Measurements from ENCODE around the gene ST8SIA5. TPM values are rescaled to one million over a fixed set of nuclear protein-coding genes. Genes with fewer than 3 reads are reported as not detected.

The ST8SIA5 gene
- total and polyA plus RNA-seq, 9 of the 15 experiments (the other 6 are each of a cell fraction or from before 2014, with no cell fraction given): 0.03 to 0.33 (median 0.06) TPM; not detected in 5

DNA sequence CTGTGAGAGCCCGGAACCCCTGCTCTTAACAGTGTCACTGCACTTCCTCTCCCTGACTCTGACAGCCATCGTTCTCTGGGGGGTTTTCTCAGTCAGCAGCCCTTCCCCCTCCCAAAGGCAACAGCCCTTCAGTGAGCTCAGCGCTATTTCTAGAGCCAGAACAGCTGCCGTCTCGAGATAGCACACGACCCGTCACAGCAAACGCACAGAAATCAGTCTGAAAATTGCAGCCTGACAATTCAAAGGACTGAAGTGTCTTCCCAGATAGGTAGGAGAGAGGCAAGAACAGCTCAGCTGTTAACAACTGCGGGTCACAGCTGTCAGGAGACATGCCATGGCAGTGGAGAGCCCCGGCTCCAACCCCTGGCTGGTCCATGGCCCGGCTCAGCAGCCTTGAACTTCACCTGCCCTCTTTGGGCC, 45.4 kb downstream of the ST8SIA5 start (continued):
- TF ChIP-seq, protein P1, sequence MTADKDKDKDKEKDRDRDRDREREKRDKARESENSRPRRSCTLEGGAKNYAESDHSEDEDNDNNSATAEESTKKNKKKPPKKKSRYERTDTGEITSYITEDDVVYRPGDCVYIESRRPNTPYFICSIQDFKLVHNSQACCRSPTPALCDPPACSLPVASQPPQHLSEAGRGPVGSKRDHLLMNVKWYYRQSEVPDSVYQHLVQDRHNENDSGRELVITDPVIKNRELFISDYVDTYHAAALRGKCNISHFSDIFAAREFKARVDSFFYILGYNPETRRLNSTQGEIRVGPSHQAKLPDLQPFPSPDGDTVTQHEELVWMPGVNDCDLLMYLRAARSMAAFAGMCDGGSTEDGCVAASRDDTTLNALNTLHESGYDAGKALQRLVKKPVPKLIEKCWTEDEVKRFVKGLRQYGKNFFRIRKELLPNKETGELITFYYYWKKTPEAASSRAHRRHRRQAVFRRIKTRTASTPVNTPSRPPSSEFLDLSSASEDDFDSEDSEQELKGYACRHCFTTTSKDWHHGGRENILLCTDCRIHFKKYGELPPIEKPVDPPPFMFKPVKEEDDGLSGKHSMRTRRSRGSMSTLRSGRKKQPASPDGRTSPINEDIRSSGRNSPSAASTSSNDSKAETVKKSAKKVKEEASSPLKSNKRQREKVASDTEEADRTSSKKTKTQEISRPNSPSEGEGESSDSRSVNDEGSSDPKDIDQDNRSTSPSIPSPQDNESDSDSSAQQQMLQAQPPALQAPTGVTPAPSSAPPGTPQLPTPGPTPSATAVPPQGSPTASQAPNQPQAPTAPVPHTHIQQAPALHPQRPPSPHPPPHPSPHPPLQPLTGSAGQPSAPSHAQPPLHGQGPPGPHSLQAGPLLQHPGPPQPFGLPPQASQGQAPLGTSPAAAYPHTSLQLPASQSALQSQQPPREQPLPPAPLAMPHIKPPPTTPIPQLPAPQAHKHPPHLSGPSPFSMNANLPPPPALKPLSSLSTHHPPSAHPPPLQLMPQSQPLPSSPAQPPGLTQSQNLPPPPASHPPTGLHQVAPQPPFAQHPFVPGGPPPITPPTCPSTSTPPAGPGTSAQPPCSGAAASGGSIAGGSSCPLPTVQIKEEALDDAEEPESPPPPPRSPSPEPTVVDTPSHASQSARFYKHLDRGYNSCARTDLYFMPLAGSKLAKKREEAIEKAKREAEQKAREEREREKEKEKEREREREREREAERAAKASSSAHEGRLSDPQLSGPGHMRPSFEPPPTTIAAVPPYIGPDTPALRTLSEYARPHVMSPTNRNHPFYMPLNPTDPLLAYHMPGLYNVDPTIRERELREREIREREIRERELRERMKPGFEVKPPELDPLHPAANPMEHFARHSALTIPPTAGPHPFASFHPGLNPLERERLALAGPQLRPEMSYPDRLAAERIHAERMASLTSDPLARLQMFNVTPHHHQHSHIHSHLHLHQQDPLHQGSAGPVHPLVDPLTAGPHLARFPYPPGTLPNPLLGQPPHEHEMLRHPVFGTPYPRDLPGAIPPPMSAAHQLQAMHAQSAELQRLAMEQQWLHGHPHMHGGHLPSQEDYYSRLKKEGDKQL (CRISPR knock-in tag; IDR thresholded peaks at IDR 0.05; ENCODE audit: borderline replicate concordance): no peak
- no peak for TF ChIP-seq NR4A1 (CRISPR knock-in tag; IDR thresholded peaks at IDR 0.05)
- TF ChIP-seq NR4A1 (tag; IDR thresholded peaks at IDR 0.05): no peak
- no peak for TF ChIP-seq RUNX1 (IDR thresholded peaks at IDR 0.05; ENCODE audit: low read depth)
- TF ChIP-seq MEIS2 (IDR thresholded peaks at IDR 0.05; ENCODE audit: partially characterized antibody): peak; percentile 61
- TF ChIP-seq PTBP1 (IDR thresholded peaks at IDR 0.05; ENCODE audit: low read depth, low read length): no peak
- TF ChIP-seq, protein P2, sequence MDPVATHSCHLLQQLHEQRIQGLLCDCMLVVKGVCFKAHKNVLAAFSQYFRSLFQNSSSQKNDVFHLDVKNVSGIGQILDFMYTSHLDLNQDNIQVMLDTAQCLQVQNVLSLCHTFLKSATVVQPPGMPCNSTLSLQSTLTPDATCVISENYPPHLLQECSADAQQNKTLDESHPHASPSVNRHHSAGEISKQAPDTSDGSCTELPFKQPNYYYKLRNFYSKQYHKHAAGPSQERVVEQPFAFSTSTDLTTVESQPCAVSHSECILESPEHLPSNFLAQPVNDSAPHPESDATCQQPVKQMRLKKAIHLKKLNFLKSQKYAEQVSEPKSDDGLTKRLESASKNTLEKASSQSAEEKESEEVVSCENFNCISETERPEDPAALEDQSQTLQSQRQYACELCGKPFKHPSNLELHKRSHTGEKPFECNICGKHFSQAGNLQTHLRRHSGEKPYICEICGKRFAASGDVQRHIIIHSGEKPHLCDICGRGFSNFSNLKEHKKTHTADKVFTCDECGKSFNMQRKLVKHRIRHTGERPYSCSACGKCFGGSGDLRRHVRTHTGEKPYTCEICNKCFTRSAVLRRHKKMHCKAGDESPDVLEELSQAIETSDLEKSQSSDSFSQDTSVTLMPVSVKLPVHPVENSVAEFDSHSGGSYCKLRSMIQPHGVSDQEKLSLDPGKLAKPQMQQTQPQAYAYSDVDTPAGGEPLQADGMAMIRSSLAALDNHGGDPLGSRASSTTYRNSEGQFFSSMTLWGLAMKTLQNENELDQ (CRISPR knock-in tag; IDR thresholded peaks at IDR 0.05; ENCODE audit: borderline replicate concordance): no peak
- TF ChIP-seq, protein P3, sequence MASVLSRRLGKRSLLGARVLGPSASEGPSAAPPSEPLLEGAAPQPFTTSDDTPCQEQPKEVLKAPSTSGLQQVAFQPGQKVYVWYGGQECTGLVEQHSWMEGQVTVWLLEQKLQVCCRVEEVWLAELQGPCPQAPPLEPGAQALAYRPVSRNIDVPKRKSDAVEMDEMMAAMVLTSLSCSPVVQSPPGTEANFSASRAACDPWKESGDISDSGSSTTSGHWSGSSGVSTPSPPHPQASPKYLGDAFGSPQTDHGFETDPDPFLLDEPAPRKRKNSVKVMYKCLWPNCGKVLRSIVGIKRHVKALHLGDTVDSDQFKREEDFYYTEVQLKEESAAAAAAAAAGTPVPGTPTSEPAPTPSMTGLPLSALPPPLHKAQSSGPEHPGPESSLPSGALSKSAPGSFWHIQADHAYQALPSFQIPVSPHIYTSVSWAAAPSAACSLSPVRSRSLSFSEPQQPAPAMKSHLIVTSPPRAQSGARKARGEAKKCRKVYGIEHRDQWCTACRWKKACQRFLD (CRISPR knock-in tag; IDR thresholded peaks at IDR 0.05): peak; percentile 36; the same call in 1 of the 2 replicates
- no peak for TF ChIP-seq ASH1L (IDR thresholded peaks at IDR 0.05; ENCODE audit: borderline replicate concordance, low read depth, partially characterized antibody)
- TF ChIP-seq HMGN3 (IDR thresholded peaks at IDR 0.05; ENCODE audit: borderline replicate concordance, extremely low read depth, insufficient read length, low read depth, low read length): no peak
- TF ChIP-seq, protein P4, sequence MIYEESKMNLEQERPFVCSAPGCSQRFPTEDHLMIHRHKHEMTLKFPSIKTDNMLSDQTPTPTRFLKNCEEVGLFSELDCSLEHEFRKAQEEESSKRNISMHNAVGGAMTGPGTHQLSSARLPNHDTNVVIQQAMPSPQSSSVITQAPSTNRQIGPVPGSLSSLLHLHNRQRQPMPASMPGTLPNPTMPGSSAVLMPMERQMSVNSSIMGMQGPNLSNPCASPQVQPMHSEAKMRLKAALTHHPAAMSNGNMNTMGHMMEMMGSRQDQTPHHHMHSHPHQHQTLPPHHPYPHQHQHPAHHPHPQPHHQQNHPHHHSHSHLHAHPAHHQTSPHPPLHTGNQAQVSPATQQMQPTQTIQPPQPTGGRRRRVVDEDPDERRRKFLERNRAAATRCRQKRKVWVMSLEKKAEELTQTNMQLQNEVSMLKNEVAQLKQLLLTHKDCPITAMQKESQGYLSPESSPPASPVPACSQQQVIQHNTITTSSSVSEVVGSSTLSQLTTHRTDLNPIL (CRISPR knock-in tag; IDR thresholded peaks at IDR 0.05): no peak
- 0 out of 4 replicates have a peak, but pooled peaks of 1 of the 2 experiments have one; percentile 39 for TF ChIP-seq TEAD1 (CRISPR knock-in tag; IDR thresholded peaks at IDR 0.05)
- TF ChIP-seq PHB2 (IDR thresholded peaks at IDR 0.05; ENCODE audit: low read depth): no peak
- TF ChIP-seq, protein P5, sequence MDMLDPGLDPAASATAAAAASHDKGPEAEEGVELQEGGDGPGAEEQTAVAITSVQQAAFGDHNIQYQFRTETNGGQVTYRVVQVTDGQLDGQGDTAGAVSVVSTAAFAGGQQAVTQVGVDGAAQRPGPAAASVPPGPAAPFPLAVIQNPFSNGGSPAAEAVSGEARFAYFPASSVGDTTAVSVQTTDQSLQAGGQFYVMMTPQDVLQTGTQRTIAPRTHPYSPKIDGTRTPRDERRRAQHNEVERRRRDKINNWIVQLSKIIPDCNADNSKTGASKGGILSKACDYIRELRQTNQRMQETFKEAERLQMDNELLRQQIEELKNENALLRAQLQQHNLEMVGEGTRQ (CRISPR knock-in tag; IDR thresholded peaks at IDR 0.05): no peak
- TF ChIP-seq EP300 (IDR thresholded peaks at IDR 0.05; ENCODE audit: low read length): peak; percentile 69; the same call in 1 of the 2 replicates
- TF ChIP-seq HDAC2 (IDR thresholded peaks at IDR 0.05): no peak
- no peak for TF ChIP-seq NUFIP1 (IDR thresholded peaks at IDR 0.05; ENCODE audit: partially characterized antibody)
